ENCODE data around the gene ZNF496. TPM values are rescaled to one million over a fixed set of nuclear protein-coding genes. Genes with fewer than 3 reads are reported as not detected.

ZNF496 gene
- total RNA-seq, 4 donors from 2014 or later = 24.1 to 51.7 (median 41.0) TPM

- intact Hi-C loops (cut with DNase I; ENCODE audit: low total_unique reads) = no loop called here
Observed at GRCh38 chr1:247373721-247374141, 42.1 kb upstream of the ZNF496 start.

DNA sequence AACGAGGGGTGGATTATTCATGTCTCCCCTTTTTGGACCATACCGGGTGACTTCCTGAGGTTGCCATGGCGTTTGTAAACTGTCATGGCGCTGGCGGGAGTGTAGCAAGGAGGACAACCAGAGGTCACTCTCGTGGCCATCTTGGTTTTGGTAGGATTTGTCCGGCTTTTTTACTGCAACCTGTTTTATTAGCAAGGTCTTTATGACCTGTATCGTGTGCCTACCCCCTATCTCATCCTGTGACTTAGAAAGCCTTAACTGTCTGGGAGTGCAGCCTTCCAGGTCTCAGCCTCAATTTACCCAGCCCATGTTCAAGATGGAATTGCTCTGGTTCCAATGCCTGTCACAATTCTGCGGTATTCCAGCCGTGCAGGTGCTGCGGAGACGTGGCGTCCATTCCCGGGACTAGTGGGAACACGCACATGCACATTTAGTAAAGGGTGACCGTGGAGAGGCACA, 40.2 kb upstream of the ZNF496 start:
- Histone ChIP-seq H3K27ac (no peak overlapping the region), H3K9me3 (no peaks in the 10 kb centered on the region), H3K36me3 (no peaks in the 10 kb centered on the region), H3K27me3 (no peaks in the 10 kb centered on the region), H3K4me3 (no peak overlapping the region), H3K4me1 (no peaks in the 10 kb centered on the region)
- TF ChIP-seq CTCF (IDR thresholded peaks at IDR 0.05) = no peak
- no peak for TF ChIP-seq POLR2A (IDR thresholded peaks at IDR 0.05)
- DNase-seq = no peak
- intact Hi-C loops (cut with DNase I; ENCODE audit: low total_unique reads) = no loop called here

More at GRCh38 chr1:247373721-247374141, 42.1 kb upstream of the ZNF496 start:
- Histone ChIP-seq H3K4me3 (peak overlapping the region in 1 of 2 donors; percentile 30), H3K36me3 (no peaks in the 10 kb centered on the region), H3K4me1 (no peaks in the 10 kb centered on the region), H3K27me3 (no peaks in the 10 kb centered on the region), H3K27ac (no peak overlapping the region), H3K9me3 (no peaks in the 10 kb centered on the region)
- TF ChIP-seq CTCF (IDR thresholded peaks at IDR 0.05) (peak; percentile 33 to 67 (median 43)), POLR2A (IDR thresholded peaks at IDR 0.05) (no peak)
- DNase-seq = peak; percentile 54 to 60

DNA sequence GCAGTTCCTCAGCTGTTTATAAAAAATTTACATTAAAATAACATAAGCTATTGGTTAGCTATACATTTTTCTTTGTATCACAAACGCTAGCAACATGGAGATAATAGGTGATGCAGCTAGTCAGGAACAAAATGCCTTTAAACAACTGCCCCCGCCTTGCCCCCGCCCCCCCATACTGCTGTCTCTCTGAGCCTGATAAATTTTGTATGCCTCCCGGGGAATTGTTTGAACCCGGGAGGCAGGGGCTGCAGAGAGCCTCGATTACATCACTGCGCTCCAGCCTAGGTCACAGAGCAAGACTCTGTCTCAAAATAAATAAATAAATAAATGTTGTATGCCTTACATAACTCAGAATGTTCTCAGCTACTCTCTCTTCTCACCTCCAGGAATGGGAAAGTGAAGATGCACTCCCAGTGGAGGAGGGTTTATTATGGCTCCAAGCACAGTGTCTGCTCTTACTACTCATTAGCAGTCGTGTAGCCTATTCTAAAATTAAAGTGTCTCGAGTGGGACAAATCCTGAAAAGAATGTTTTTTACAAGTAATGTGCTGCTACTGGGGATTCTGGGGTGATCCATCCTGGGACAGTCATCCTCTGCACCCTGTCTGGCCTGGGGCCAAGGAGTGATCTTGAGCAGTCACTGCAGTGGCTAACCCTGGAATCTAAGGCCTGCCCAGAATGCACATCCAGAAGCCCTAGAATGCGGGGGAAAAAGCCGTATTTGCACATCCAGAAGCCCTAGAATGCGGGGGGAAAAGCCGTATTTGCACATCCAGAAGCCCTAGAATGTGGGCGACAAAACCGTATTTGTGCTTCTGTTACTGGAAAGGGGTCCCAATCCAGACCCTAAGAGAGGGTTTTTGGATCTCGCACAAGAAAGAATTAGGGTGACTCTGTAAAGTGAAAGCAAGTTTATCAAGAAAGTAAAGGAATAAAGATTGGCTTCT, 39.4 kb upstream of the ZNF496 start:
- DNase-seq = peak in 1 of 2 donors; percentile 40
- no peak overlapping the region for H3K27ac ChIP-seq

GRCh38 chr1:247368490-247369145, 37.0 kb upstream of the ZNF496 start:
- H3K4me1 ChIP-seq = no peaks in the 10 kb centered on the region
- H3K4me3 ChIP-seq = no peak overlapping the region
- no peaks in the 10 kb centered on the region for H3K27me3 ChIP-seq
- H3K36me3 ChIP-seq = no peaks in the 10 kb centered on the region
- H3K9me3 ChIP-seq = no peaks in the 10 kb centered on the region
- no peak for DNase-seq
- H3K27ac ChIP-seq = peak overlapping the region in 1 of 2 donors; percentile 36
- intact Hi-C loops (cut with DNase I; ENCODE audit: low total_unique reads) = no loop called here
- no peak for TF ChIP-seq CTCF (IDR thresholded peaks at IDR 0.05)
- TF ChIP-seq POLR2A (IDR thresholded peaks at IDR 0.05) = no peak

More for the DNA sequence above, 39.4 kb upstream of the ZNF496 start:
- no peaks in the 10 kb centered on the region for H3K27me3 ChIP-seq
- no peaks in the 10 kb centered on the region for H3K4me1 ChIP-seq
- no peaks in the 10 kb centered on the region for H3K9me3 ChIP-seq
- intact Hi-C loops (cut with DNase I; ENCODE audit: low total_unique reads) = no loop called here
- TF ChIP-seq POLR2A (IDR thresholded peaks at IDR 0.05) (no peak), CTCF (IDR thresholded peaks at IDR 0.05) (no peak)
- H3K4me3 ChIP-seq = no peak overlapping the region
- H3K36me3 ChIP-seq = no peaks in the 10 kb centered on the region
